ENCODE results near the gene TMEM245.
A peak's percentile ranks its signal among the peaks of the same experiment; 100 is the strongest.

The TMEM245 gene

DNA sequence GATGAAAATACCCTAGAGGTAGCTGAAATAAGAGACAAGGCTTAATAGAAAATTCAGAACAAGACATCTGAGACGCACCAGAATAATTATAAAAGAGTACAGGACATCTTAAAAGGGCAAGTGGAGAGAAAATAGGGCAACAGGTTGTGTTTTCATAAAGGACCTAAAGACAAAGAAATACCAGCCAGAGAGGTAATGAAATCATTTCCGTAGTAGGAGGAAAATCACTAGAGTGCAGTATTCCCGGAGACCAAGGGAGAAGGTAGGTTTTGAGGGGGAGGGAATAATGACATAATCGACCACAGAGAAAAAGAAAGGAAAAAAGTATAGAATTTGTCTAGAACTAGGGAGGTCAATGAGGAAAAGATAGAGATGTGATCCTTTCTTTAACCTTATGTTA, 80.2 kb downstream of the TMEM245 start:
- no peak for ATAC-seq
- peaks cover 60% of the 10 kb centered on the region for H3K36me3 Mint-ChIP-seq
- no peak overlapping the region for H3K27ac Mint-ChIP-seq
- no peak for DNase-seq (ENCODE audit: low spot score in 2 of 2)
- no peaks in the 10 kb centered on the region for H3K4me1 Mint-ChIP-seq
- no peak overlapping the region for H3K4me3 Mint-ChIP-seq
- peaks cover 8% of the 10 kb centered on the region for H3K9me3 Mint-ChIP-seq

DNA sequence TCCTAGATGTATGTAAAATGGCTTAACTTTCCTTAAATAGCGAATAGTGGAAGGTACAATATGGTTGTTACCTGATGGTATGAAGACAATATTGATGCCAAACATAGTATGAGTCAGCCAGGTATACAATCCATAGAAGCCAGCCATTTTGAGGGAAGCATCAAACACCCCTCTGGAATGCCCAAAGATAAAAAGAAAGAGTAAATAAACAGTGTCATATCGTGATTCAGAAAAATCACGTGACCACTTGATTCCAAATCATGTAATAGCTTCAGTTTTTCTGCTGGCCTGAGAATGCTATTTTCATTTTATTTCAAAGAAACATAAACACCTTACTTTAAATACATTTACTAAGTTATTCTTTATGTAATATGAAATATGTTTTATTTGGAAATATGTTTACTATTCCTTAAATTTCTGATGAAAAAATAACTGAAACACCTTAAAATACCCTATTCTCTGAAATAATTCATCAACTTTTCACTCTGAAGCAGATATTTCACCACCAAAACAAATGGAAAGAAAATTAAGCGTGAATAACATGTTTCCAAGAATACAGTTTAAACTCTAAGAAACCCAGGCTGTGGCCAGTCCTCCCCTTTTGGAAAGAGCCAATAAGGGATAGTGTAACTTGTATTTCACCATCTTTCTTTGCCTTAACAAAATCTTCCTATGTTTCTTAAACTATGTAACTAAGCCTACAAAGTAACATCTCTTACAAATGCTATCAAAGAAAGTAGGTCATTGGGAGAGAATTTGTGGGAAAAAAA, 81.6 kb downstream of the TMEM245 start:
- ATAC-seq (no peak), DNase-seq (ENCODE audit: low spot score in 2 of 2) (no peak)
- Mint-ChIP-seq H3K4me3 (no peak overlapping the region), H3K9me3 (peaks cover 4% of the 10 kb centered on the region), H3K27ac (no peak overlapping the region), H3K4me1 (no peaks in the 10 kb centered on the region), H3K36me3 (peaks cover 61% of the 10 kb centered on the region)

DNA sequence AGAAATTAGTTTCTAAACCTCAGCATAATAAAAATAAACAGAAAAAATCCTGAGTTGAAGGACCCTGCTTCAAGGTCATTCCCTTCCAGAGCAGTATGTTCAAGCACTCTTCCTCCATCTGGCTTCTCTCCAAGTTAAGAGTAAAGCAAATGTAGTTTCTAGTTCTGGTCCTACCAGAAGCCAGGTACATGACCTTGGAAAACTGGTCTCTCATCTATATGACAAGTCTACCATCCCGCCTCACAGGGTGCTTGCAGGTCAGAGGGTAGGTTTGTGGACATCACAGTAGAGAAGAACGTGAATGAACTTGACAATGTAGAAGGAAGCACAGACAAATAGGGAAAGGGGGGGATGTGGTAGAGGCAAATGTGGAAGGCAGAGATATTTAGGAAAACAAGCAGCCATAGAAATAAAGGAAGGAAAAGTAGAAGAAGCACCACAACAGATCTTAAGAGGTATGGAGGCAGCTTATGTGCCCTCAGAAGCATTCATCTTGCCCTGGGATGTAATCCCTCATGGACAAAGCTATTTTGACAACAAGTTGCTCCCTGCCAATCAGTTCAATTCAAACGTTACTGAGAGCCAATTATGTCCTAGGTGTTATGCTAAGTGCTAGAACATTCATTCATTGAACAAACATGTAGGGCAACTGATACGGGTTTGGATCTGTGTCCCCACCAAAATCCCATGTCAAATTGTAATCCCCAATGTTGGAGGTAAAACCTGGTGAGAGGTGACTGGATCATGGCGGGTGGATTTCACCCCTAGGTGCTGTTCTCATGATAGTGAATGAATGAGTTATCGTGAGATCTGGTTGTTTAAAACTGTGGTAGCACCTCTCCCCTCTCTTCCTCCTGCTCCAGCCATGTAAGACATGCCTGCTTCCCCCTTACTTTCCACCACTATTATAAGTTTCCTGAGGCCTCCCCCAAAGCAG, 82.7 kb downstream of the TMEM245 start:
- ATAC-seq (no peak), DNase-seq (ENCODE audit: low spot score in 2 of 2) (no peak)
- Mint-ChIP-seq H3K27ac (no peak overlapping the region), H3K36me3 (peaks cover 66% of the 10 kb centered on the region), H3K4me3 (no peak overlapping the region), H3K9me3 (no peaks in the 10 kb centered on the region), H3K4me1 (no peaks in the 10 kb centered on the region)

DNA sequence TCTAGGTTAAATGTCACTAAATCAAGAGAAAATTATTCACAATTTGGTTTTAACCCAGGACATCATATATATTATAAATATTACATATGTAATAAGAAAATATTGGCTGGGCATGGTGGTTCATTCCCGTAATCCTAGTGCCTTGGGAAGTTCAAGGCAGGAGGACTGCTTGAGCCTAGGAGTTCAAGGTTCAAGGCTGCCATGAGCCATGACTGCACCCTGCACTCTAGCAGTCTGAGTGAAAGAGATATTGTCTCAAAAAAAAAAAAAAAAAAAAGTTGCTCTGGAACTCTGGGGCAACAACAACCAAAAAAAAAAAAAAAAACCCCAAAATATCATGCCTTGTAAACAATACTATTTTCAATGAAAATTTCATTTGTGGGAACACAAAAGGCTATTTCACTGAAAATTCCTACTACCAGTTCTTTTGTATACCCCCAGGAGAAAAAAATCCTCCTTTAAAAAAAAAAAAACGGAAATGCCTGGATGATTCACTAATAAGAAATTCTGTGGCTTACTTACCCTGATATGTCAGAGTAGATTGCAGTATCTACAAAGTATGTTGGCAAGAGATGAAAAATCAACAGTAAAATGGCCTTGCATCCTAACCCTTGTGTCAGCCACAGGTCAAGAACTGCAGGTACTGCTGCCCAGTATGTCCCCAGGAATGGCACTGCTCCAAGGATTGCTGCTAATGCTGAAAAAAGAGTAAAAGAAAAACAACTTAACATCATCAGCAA, 83.9 kb downstream of the TMEM245 start:
- H3K4me1 Mint-ChIP-seq = no peaks in the 10 kb centered on the region
- H3K9me3 Mint-ChIP-seq = no peaks in the 10 kb centered on the region
- ATAC-seq (no peak), DNase-seq (ENCODE audit: low spot score in 2 of 2) (no peak)
- H3K4me3 Mint-ChIP-seq = no peak overlapping the region
- peaks cover 77% of the 10 kb centered on the region for H3K36me3 Mint-ChIP-seq
- H3K27ac Mint-ChIP-seq = no peak overlapping the region

DNA sequence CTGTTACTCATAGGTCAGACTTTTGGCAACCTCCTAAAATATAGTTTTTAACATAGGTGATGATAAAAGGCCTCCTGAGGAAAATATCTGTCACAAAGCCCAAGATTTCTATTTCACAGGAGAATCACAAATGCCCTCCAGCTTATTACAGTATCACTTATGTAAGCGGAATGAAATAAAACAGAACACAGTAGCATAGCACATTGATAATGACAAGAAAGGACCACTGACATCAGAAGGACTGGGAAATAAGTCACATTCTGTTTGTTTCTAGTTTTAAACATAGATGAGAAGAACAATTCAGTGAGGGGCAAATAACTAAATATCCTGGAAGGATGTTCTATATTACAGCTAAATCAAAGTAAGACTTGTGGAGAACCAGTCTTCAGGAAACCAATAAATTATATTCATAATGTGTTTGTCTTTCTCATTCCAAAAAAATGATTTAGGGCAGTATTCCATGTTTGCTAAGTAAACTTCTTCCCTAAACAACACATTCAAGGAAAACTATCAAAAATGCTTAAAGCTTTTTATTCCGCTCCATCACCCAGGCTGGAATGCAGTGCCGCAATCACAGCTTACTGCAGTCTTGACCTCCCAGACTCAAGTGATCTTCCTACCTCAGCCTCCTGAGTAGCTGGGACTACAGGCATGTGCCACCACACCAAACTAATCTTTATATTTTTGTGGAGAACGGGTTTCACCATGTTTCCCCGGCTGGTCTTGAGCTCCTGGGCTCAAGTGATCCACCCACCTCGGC, 85.6 kb downstream of the TMEM245 start:
- H3K4me1 Mint-ChIP-seq = no peaks in the 10 kb centered on the region
- ATAC-seq = no peak
- no peak overlapping the region for H3K4me3 Mint-ChIP-seq
- H3K36me3 Mint-ChIP-seq = peaks cover 79% of the 10 kb centered on the region
- H3K9me3 Mint-ChIP-seq = no peaks in the 10 kb centered on the region
- H3K27ac Mint-ChIP-seq = no peak overlapping the region
- no peak for DNase-seq (ENCODE audit: low spot score in 2 of 2)

DNA sequence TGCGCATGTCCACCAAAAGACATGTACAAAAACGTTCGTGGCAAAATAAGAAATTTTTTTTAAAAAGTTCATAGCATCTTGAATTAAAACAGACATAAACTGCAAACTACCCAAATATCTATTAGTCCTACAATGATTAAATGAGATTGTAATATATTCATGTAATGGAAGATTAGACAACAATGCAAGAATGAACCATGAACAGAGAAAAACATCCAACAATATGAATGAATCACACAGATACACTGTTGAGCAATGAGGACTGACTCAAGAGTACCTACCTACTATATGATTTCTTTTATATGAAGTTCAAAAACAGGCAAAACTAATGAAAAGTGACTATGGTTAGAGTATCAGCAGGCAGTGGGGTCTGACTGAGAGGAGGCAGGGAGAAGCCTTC, 88.5 kb downstream of the TMEM245 start:
- Mint-ChIP-seq H3K27ac (no peak overlapping the region), H3K4me3 (no peak overlapping the region), H3K4me1 (no peaks in the 10 kb centered on the region), H3K36me3 (peaks cover 72% of the 10 kb centered on the region), H3K9me3 (no peaks in the 10 kb centered on the region)
- ATAC-seq = no peak
- no peak for DNase-seq (ENCODE audit: low spot score in 2 of 2)

DNA sequence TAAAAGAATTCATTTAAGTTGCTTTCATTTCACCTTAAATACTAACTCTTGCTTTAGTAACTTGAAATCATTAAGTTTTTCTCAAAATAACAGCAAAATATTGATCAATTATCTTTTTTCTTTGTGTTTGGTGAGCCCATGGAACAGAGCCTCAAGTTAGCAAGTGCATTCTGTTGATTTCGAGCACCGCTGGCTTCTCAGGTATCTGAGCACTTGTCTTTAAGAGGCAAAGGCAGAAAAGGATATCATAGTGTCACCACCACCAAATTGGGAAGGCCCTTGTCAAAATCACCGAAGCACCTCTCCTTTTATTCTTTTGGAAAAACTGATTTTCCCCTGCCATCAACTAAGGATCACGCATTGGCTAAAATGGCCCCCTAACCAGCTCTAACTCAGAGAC, 89.3 kb downstream of the TMEM245 start:
- no peak overlapping the region for H3K4me3 Mint-ChIP-seq
- no peaks in the 10 kb centered on the region for H3K4me1 Mint-ChIP-seq
- H3K36me3 Mint-ChIP-seq = peaks cover 63% of the 10 kb centered on the region
- no peaks in the 10 kb centered on the region for H3K9me3 Mint-ChIP-seq
- no peak overlapping the region for H3K27ac Mint-ChIP-seq
- ATAC-seq (no peak), DNase-seq (ENCODE audit: low spot score in 2 of 2) (no peak)

DNA sequence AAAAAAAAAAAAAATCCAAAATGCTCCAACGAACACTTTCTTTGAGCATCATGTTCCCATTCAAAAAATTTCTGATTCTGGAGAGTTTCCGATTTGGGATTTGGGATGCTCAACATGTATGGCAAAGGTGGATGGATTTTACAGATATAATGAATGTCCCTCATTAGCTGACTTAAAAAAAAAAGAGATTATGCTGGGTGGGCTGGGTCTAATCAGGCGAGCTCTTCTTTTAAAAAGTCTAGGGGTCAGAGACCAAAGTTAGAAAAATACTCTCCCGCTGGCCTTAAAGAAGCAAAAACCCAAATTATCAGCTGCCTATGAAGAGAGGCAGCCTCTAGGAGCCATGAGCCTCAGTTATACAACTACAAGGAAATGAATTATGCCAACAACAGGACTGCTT, 91.3 kb downstream of the TMEM245 start:
- ATAC-seq (no peak), DNase-seq (ENCODE audit: low spot score in 2 of 2) (no peak)
- Mint-ChIP-seq H3K9me3 (no peaks in the 10 kb centered on the region), H3K4me3 (no peak overlapping the region), H3K36me3 (peaks cover 44% of the 10 kb centered on the region), H3K27ac (no peak overlapping the region), H3K4me1 (no peaks in the 10 kb centered on the region)

DNA sequence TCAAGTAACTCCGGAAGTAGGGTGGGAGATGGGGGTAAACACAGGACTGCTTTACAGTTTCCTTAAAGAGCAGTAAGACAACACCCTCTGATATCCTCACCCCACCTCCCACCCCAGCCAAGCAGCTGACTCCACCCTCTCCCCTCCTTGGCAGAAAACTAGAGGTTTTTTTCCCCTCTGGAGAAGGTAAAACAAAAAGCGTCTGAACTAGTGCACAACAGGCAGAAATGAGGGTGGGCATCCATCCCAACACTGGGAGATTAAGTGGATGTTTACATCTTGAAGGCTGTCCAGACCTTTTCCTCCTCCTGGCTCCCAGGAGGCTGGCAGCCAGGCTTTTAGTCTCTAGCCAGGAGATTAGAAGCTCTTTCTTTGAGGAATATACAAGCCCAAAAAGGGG, 92.6 kb downstream of the TMEM245 start:
- Mint-ChIP-seq H3K36me3 (peaks cover 31% of the 10 kb centered on the region), H3K4me3 (no peak overlapping the region), H3K27ac (no peak overlapping the region), H3K4me1 (no peaks in the 10 kb centered on the region), H3K9me3 (no peaks in the 10 kb centered on the region)
- ATAC-seq = no peak
- no peak for DNase-seq (ENCODE audit: low spot score in 2 of 2)

DNA sequence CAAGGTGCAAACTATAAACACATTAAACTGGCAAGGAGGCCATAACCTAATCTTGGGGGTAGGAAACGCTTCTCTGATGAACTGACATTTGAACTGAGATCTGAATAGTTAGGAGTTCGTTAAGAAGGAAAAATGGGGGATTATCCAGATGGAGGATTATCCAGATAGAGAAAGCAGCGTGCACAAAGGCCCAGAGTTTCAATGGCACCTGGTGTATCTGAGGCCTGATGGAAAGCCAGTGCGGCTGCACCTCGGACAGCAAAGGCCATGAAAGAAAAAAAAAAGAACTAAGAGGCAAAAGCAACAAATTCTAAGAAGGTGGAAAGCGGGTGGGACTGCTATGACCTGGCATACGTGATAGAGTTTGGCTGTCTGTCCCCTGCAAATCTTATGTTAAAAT, 93.4 kb downstream of the TMEM245 start:
- no peak for DNase-seq (ENCODE audit: low spot score in 2 of 2)
- Mint-ChIP-seq H3K9me3 (no peaks in the 10 kb centered on the region), H3K4me1 (no peaks in the 10 kb centered on the region), H3K27ac (peak overlapping the region; percentile 36), H3K36me3 (peaks cover 22% of the 10 kb centered on the region), H3K4me3 (no peak overlapping the region)
- no peak for ATAC-seq

DNA sequence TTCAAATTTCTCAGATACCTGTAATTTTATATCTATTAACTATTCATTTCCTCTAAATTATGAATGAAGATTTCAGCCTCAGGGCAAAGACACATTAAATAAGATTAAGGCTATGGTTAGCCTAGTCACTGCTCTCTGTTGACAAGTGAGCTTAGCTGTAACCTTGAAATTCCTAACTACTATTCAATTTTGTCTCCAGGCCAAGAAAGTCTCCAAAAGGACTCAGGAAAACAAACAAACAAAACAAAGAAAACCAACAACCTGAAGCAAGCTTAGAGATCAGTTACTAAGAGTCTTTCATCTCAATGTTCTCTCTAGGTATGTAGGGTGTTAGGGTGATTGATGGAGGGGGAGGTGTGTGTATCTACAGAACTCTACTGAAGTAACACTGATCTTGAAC, 96.9 kb downstream of the TMEM245 start:
- Mint-ChIP-seq H3K9me3 (no peaks in the 10 kb centered on the region), H3K4me3 (no peak overlapping the region), H3K36me3 (peaks cover 24% of the 10 kb centered on the region), H3K27ac (no peak overlapping the region), H3K4me1 (no peaks in the 10 kb centered on the region)
- DNase-seq (ENCODE audit: low spot score in 2 of 2) (no peak), ATAC-seq (no peak)

DNA sequence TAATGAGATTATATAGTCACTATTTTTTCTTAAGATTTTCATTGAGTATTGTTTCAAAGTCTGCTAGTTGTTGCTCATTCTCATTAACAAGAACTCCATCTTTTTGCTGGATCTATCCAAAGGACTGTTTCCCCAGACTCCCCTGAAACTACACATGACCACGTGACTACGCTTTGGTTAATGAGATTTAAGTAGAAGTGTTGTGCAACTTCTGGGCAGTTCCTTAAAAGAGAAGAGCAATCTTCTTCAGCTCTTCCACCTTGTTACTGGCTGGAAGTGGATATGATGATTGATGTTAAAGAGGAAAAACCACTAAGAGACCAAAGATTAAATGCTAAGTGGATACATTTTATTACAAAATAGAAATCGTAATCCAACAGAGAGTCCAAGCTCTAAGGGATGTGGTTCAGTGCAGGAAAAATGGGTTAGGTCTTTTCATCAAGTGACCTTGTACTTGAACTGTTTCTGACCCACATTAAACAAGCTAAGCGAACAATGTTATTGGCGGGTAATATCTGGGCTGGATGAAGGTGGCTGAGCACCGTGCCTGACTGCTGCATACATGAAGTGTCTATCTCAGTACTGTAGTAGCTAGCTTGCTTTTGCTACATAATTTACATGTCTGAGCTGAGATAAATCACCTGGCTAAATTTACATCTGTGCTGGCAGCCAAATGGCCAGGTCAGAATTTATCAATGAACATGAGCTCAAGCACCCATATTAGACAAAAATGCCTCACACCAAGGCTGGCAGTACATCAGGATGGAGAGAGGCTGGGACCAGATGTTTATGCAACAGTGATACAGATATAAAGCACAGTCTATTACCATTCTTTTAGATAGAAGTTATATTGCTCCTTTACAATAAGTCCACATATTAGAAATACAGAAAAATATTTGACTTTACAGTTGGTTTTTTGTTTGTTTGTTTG, 98.9 kb downstream of the TMEM245 start:
- no peak overlapping the region for H3K27ac Mint-ChIP-seq
- ATAC-seq (no peak), DNase-seq (ENCODE audit: low spot score in 2 of 2) (no peak)
- H3K9me3 Mint-ChIP-seq = no peaks in the 10 kb centered on the region
- H3K4me3 Mint-ChIP-seq = no peak overlapping the region
- H3K36me3 Mint-ChIP-seq = peaks cover 24% of the 10 kb centered on the region
- no peaks in the 10 kb centered on the region for H3K4me1 Mint-ChIP-seq

DNA sequence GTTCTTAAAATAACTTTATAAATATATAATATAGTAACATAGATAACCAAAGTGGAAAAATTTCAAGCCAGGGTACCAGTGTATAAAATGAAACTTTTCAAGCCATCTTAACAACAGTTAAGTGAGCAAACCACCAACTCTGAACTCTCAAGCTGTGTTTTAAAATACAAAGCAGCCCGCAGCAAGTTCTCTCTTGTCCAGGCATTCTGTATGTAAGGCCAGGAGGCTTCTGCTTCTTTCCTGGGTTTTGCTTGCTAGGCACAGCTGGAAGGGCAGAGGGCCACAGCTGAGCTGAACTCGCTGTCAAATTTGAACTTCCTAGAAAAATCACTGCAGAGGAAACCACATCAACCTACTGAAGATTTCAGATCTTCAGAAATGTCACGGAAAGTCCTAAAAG, 99.6 kb downstream of the TMEM245 start:
- H3K4me1 Mint-ChIP-seq = no peaks in the 10 kb centered on the region
- H3K27ac Mint-ChIP-seq = no peak overlapping the region
- H3K9me3 Mint-ChIP-seq = no peaks in the 10 kb centered on the region
- no peak for ATAC-seq
- DNase-seq (ENCODE audit: low spot score in 2 of 2) = no peak
- no peak overlapping the region for H3K4me3 Mint-ChIP-seq
- peaks cover 24% of the 10 kb centered on the region for H3K36me3 Mint-ChIP-seq

DNA sequence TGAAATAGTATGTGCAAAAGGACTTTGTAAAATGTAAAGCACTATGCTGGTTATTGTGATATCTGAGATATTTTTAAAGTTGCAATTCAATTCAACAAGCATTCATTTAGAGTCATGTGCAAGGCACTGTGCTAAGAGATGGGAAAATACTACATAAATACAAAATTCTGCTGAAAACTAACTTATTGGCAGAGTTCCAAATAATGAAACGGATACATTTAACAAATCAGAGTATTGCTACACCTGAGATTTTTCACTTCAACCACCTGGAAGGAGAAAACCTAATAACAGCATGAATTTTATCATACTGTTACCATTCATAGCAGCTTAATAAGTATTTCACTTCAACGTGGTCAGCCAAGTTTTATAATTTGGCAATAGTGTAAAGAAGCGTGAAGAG, 100.3 kb downstream of the TMEM245 start:
- Mint-ChIP-seq H3K9me3 (no peaks in the 10 kb centered on the region), H3K27ac (no peak overlapping the region), H3K36me3 (peaks cover 24% of the 10 kb centered on the region), H3K4me1 (no peaks in the 10 kb centered on the region), H3K4me3 (no peak overlapping the region)
- DNase-seq (ENCODE audit: low spot score in 2 of 2) (no peak), ATAC-seq (no peak)
